PFSK-1 (cell line): ENCODE measurements around the gene USP47.

ENCODE experiments used
- FOXP2 ChIP-seq: optimal IDR thresholded peaks from 2 replicates; pipeline ENCODE3; 2011; ENCODE audit warnings: borderline replicate concordance, control low read depth, inconsistent platforms; ENCODE audit not compliant: insufficient read depth; ENCODE audit errors: extremely low read length, extremely low read depth
- POLR2AphosphoS5 ChIP-seq: IDR thresholded peaks from 2 replicates; pipeline ENCODE4 v1.6.1; 2012; ENCODE audit warnings: low read depth, mild to moderate bottlenecking, control low read depth, low read length, moderate library complexity
- TAF1 ChIP-seq: IDR thresholded peaks from 2 replicates; pipeline ENCODE4 v1.6.1; 2012; ENCODE audit warnings: low read length, control low read depth, borderline replicate concordance; ENCODE audit not compliant: insufficient read depth

- TF ChIP-seq POLR2AphosphoS5 (no peak), TAF1 (no peak), FOXP2 (no peak)
These were observed 38.4 kb downstream of the USP47 start for GRCh38 chr11:11880179-11880578.
